K562 (cell line): ENCODE results near the gene KCNK1. TPM values are rescaled to one million over a fixed set of nuclear protein-coding genes. Genes with fewer than 3 reads are reported as not detected.

Experiments
- ADNP ChIP-seq: fragments of 200-800 bp; sonication (Bioruptor generic); IDR thresholded peaks from 2 replicates; pipeline ENCODE4 v1.6.1; 2016; ENCODE audit warnings: missing genetic modification characterization, missing compliant biosample characterization
- CEBPB ChIP-seq: fragments of 450-650 bp; IDR thresholded peaks from 2 replicates; pipeline ENCODE4 v1.6.1; 2016; ENCODE audit warnings: missing genetic modification characterization, missing compliant biosample characterization
- CEBPZ ChIP-seq: fragments of 150-350 bp; IDR thresholded peaks from 2 replicates; pipeline ENCODE4 v1.6.1; 2014; ENCODE audit warnings: low read depth, mild to moderate bottlenecking, low read length, borderline replicate concordance
- CUX1 ChIP-seq: fragments of 200-800 bp; sonication (Bioruptor generic); IDR thresholded peaks from 2 replicates; pipeline ENCODE4 v1.6.1; 2016; ENCODE audit warnings: missing genetic modification characterization, missing compliant biosample characterization
- DEAF1 ChIP-seq: fragments of 450-650 bp; formaldehyde crosslinking; IDR thresholded peaks from 2 replicates; pipeline ENCODE4 v1.4.0; 2020; ENCODE audit warnings: mild to moderate bottlenecking, moderate library complexity
- FOXA1 ChIP-seq: fragments of 450-650 bp; IDR thresholded peaks from 2 replicates; pipeline ENCODE4 v1.6.1; 2016; ENCODE audit warnings: mild to moderate bottlenecking, borderline replicate concordance
- GATAD2B ChIP-seq: fragments of 450-650 bp; IDR thresholded peaks from 2 replicates; pipeline ENCODE4 v1.6.1; 2017; ENCODE audit warnings: mild to moderate bottlenecking, borderline replicate concordance
- MYC ChIP-seq, 2 experiments: fragments of 250-450 bp in 1 of 2; sonication (Bioruptor Pico) in 1 of 2; IDR thresholded peaks; 2 replicates each; pipeline versions ENCODE4 v1.5.1 to v1.6.1; 2012 to 2021; ENCODE audit warnings: low read depth in 2 of 2, borderline replicate concordance in 1 of 2, improper control_type of control experiment in 1 of 2, low read length in 1 of 2, mild to moderate bottlenecking in 1 of 2, moderate library complexity in 1 of 2
- NR2C1 ChIP-seq, 2 experiments: fragments of 450-650 bp; IDR thresholded peaks; 2 replicates each; pipeline ENCODE4 v1.6.1; 2017; ENCODE audit warnings: mild to moderate bottlenecking in 2 of 2, antibody characterized with exemption in 1 of 2, inconsistent platforms in 1 of 2, missing compliant biosample characterization in 1 of 2, missing genetic modification characterization in 1 of 2
- PTTG1 ChIP-seq: fragments of 450-650 bp; IDR thresholded peaks from 2 replicates; pipeline ENCODE4 v1.6.1; 2016; ENCODE audit warnings: low read depth, mild to moderate bottlenecking, missing genetic modification characterization, missing compliant biosample characterization
- RFX1 ChIP-seq: fragments of 450-650 bp; IDR thresholded peaks from 2 replicates; pipeline ENCODE4 v1.6.1; 2016; ENCODE audit warnings: mild to moderate bottlenecking, moderate library complexity
- TAF7 ChIP-seq: fragments of 450-650 bp; IDR thresholded peaks from 2 replicates; pipeline ENCODE4 v1.6.1; 2016; ENCODE audit warnings: missing genetic modification characterization, missing compliant biosample characterization
- TAF9B ChIP-seq: fragments of 450-650 bp; IDR thresholded peaks from 2 replicates; pipeline ENCODE4 v1.6.1; 2018; ENCODE audit warnings: mild to moderate bottlenecking; ENCODE audit not compliant: partially characterized antibody
- TCF7L2 ChIP-seq: fragments of 150-350 bp; IDR thresholded peaks from 2 replicates; pipeline ENCODE4 v1.6.1; 2016; ENCODE audit warnings: low read depth, mild to moderate bottlenecking, low read length, moderate library complexity
- U2AF1 ChIP-seq: fragments of 200-400 bp; formaldehyde crosslinking; optimal IDR thresholded peaks from 2 replicates; pipeline ENCODE3; 2017; ENCODE audit warnings: mild to moderate bottlenecking, low read depth, low read length, moderate library complexity
- YBX1 ChIP-seq: fragments of 450-650 bp; IDR thresholded peaks from 2 replicates; pipeline ENCODE4 v1.7.1; 2016; ENCODE audit warnings: mild to moderate bottlenecking
- ZNF507 ChIP-seq: conservative IDR thresholded peaks from 2 replicates; pipeline ENCODE4 v1.6.1; 2017; ENCODE audit warnings: missing genetic modification characterization, missing compliant biosample characterization
- ZNF644 ChIP-seq: fragments of 200-800 bp; sonication (Bioruptor generic); IDR thresholded peaks from 2 replicates; pipeline ENCODE4 v1.6.1; 2016; ENCODE audit warnings: low read depth, missing genetic modification characterization, missing compliant biosample characterization
- polyA plus RNA-seq, 8 experiments: library from polyadenylated mRNA; depleted of rRNA in 4 of 8; stranded (reverse) in 5 of 8; unstranded in 3 of 8; fragments of >200 nt; fragmentation: Nextera tagmentation in 2 of 8; fragmentation: Illumina TruSeq in 1 of 8; extraction: Ambion mirVana in 2 of 8; extraction: Trizol in 1 of 8; gene quantifications; 2 replicates each; pipeline versions ENCODE4 v1.2.1 to v1.2.3, GENCODE V29; 2011 to 2014; ENCODE audit warnings: inconsistent platforms in 1 of 8, missing spikeins in 1 of 8
- total RNA-seq, 7 experiments: library from RNA; depleted of rRNA in 6 of 7; stranded (reverse); fragments of >200 nt in 6 of 7; fragmentation: Illumina TruSeq in 2 of 7; extraction: Trizol in 2 of 7; gene quantifications; 2 replicates each; pipeline versions ENCODE4 v1.2.1 to v1.2.3, GENCODE V29; 2011 to 2021; ENCODE audit warnings: low replicate concordance in 1 of 7

The KCNK1 gene
- total and polyA plus RNA-seq, 9 of the 15 experiments (the other 6 are each of a cell fraction or from before 2014, with no cell fraction given), result 3.1 to 22.7 (median 6.0) TPM

DNA sequence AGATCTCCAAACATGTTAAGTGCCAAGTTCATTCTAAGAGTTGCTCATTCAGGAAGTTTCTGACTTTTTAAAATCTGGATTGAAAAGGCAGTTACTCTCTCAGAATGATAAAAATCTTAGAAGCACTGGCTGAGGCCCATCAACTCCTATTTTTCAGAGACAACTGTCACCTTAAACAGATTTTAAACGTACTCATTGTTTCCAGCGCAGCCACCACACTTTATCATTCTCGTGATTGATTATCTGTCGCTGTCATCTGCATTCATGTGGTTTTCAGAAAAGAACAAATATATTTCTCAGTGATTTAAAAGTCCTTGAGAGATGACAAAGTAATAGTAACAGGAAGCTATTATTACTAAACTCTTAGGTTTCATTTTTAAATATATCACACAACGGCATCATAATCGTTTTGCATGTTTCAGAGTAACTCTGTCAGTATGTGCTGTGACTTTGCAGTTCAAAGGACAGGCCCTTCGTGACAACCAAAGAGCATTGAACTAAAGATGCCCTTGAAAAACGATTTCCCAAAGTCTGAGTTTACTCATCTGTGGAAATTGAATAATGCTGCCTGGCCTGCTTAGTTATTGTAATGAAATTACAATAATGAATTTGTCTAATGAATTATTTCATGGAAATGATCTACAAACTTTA, 14.9 kb upstream of the KCNK1 start (continued):
- TF ChIP-seq CUX1 (no peak), MYC (IDR thresholded peaks at IDR 0.05; ENCODE audit: low read depth, low read length) (no peak), MYC (CRISPR knock-in tag; IDR thresholded peaks at IDR 0.05; ENCODE audit: borderline replicate concordance, low read depth) (no peak), CEBPZ (no peak), ZNF507 (tag) (no peak), CEBPB (tag) (no peak), U2AF1 (no peak), DEAF1 (no peak), ZNF644 (no peak), ADNP (tag) (peak; percentile 42; the same call in 1 of the 2 replicates), TAF7 (tag) (no peak), TCF7L2 (no peak), RFX1 (no peak), YBX1 (no peak), GATAD2B (no peak), TAF9B (no peak), NR2C1 (IDR thresholded peaks at IDR 0.05) (no peak), NR2C1 (tag; IDR thresholded peaks at IDR 0.05) (no peak), FOXA1 (no peak), PTTG1 (tag) (no peak)
